NCI-H82 (cell line): Measurements from ENCODE around the gene KANK4.
"Not testable (repeated sequence)": the region's sequence is repeated elsewhere in the genome, so short reads cannot be mapped to it uniquely, and the experiment has no call there.

Experiments used
- DNase-seq: peaks from one replicate; lab custom pipeline; 2025; lab: John Stamatoyannopoulos, UW

The KANK4 gene

GRCh38 chr1:62271948-62272728 lies 47.1 kb downstream of the KANK4 start:
- DNase-seq, result no peak

- peak; percentile 19 for DNase-seq
Measured at GRCh38 chr1:62271134-62271533, 48.1 kb downstream of the KANK4 start.

GRCh38 chr1:62269851-62270495 lies 49.3 kb downstream of the KANK4 start:
- no peak for DNase-seq

GRCh38 chr1:62269439-62269838 lies 49.8 kb downstream of the KANK4 start:
- DNase-seq, result no peak

- no peak for DNase-seq
Measured at GRCh38 chr1:62268315-62268714, 50.9 kb downstream of the KANK4 start.

GRCh38 chr1:62265956-62266935 lies 53.0 kb downstream of the KANK4 start:
- no peak for DNase-seq

DNA sequence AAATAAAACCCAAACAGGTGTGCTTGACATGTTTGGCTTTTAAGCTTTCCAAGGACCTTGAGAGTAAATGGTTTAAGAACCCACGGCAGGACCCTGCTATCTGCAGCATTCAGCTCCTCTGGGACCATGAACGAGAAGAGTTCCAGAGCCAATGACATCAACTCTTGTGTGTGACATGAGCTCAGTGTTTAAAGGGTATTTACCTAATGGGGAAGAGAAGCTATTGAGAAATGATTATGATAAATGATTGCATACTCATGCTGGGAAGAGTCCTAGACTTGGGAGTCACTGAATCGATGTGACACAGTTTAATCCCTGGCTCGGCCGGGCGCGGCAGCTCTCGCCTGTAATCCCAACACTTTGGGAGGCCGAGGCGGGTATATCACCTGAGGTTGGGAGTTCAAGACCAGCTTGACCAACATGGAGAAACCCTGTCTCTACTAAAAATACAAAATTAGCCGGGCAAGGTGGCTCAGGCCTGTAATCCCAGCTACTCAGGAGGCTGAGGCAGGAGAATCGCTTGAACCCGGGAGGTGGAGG lies 55.4 kb downstream of the KANK4 start:
- no peak for DNase-seq

DNA sequence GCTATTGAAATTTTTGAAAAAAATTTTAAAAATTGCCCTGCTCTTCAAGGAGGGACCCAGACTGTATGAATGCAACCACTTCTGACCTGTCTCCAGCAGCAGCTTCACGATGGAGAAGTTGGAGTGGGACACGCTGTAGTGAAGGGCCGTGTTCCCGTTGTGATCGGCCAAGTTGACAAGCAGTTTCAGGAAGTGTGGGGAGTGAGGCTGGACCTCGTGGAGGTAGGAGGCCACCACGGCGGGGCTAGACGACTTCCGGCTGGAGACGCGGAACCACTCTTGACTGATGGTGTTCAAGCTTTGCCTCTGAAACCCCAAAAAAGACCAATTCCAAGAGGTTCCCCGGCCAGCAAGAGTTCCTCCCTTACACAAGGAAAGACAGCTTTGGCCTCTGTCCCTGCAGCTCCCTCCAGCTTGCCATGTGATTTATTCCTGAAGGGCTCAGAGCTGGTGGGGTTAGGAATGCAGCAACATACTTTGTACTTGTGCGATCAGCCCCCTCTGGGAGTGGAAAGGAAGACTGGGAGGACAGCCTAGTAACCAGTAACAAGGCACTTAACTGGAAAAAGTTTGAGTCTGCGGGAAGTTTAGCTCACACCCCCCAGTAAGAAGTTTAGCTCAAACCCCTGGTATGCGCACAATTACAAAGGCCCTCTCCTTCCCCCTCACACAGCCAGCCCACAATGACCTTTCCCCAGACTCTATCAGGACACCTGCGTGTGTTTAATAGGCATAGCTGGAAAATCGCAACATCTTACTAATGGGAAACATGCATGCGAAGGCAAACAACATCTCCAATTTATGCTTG lies 56.0 kb downstream of the KANK4 start:
- DNase-seq, result no peak

DNA sequence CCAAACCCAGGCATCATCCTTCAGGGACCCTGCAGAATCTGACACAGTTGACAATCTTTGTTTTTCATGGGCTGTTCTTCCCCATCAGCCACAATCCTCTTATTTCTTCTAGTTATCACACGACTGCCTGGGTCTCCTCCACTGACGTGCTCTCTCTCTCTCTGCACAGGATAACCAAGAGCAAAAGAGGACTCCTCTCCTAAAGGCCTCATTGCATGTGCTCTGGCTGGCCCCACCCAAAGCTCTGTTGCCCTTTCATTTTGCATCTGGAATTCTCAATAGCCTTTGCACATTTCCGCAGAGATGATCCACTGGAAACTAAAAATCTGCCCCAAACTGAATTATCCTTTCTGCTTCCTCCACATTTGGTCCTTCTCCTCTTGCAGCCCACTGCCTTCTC lies 58.5 kb downstream of the KANK4 start:
- no peak for DNase-seq

DNA sequence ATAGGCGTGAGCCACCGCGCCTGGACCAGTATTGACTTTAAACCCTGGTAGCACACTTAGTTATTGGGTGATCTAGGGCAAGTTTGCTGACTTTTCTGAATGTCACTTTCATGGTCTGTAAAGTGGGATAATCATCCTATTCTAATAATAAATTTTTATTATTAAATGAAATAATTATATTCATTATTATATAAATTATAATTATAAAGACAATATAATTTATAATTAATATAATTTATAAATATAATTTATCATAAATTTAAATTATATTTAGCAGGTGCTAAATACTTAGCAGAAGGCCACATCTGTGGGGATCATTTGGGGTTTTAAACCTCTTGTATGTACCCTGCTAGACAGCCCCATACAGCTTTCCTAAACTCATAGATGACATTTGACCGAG lies 59.7 kb downstream of the KANK4 start:
- DNase-seq, result no peak

GRCh38 chr1:62250126-62250726 lies 69.0 kb downstream of the KANK4 start:
- peak; percentile 70 for DNase-seq

DNA sequence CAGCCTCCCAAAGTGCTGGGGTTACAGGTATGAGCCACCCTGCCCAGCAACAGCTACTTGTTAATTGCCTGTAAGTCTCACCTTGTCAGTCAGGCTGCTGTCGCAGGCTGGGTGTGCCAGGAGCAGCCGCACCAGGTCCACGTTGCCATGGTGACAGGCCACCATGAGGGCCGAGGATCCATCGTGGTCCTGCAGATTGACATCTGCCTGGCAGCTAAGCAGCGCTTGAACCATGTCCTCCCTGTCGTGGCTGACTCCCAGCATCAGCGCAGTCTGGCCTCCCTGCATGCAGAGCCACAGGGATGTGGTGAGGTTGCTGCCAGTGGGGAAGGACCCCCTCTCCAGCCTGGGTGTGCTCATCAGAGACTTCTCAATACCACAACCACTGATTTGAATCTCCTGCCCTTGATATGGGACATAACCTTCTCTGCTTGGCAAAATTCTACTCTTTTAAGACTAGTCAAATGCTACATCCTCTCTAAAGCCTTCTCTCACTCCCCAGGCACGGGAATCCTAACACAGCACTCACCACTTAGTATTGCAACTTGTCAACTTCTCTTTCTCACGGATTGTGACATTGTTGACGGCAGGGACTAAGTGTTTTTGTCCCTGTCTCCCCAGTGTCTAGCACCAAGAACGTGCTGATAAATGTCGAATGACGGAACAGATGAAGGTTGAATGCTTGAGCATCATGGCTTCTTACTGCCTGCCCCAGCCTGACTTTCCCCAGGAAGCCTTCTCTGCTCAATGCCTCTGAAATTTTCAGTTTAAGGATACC lies 71.7 kb downstream of the KANK4 start:
- DNase-seq, result peak; percentile 47

- DNase-seq, result peak; percentile 28
Measured at GRCh38 chr1:62245201-62245600, 74.0 kb downstream of the KANK4 start.

- DNase-seq, result not testable (repeated sequence)
Measured at GRCh38 chr1:62244380-62244779, 74.9 kb downstream of the KANK4 start.

- peak; percentile 89 for DNase-seq
Measured at GRCh38 chr1:62241371-62242131, 77.7 kb downstream of the KANK4 start.

- no peak for DNase-seq
Measured at GRCh38 chr1:62240651-62241370, 78.4 kb downstream of the KANK4 start.

- DNase-seq, result not testable (repeated sequence)
Measured at GRCh38 chr1:62239652-62240403, 79.4 kb downstream of the KANK4 start.

- no peak for DNase-seq
Measured at GRCh38 chr1:62238507-62238906, 80.7 kb downstream of the KANK4 start.
